Measurements from ENCODE around the gene EBF3.
A peak's percentile ranks its signal among the peaks of the same experiment; 100 is the strongest.

The EBF3 gene

GRCh38 chr10:129970465-129971364 lies 6.6 kb upstream of the EBF3 start:
- DNase-seq: no peak

GRCh38 chr10:129969911-129970464 lies 5.9 kb upstream of the EBF3 start:
- DNase-seq: no peak

GRCh38 chr10:129969184-129969910 lies 5.3 kb upstream of the EBF3 start:
- no peak for DNase-seq

GRCh38 chr10:129968853-129969183 lies 4.7 kb upstream of the EBF3 start:
- DNase-seq: no peak

DNA sequence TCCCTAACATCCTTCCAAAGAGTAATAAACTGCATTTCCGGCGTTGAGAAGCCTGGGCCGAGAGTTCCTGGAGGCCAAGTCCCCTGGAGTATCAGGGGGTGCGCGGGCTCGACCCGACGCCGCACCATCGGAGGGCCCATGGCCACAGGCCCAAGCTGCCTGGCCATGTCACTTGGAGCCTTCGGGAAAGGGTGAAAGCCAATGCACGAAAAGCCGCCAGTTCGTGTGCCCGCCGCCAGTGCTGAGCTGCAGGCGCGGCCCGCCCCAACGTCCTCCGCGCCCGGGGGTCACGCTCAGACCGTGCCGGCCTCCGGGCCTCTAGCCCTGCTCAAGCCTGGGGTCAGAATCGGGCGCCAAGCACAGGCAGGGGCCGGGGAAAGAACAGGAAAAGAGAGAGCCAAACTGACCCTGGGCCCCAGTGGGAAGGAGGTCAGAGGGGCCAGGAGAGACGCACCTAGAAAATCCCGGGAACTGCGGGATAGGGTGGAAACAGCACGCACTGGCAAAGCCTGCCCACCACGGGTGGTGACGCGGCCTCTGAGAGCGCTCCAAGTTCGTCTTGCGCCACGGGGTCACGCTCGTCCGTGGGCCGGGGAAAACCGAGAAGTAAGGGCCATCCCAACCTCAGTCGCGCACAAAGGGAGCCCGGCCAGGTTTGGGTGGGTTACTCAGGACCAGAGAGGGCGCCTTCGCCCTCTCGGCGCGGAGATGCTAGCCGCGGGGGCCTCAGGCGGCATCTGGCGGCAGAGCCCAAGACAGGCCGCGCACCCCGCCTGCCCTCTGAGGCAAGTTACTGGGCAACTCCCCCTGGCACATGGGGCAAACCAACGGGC lies 4.2 kb upstream of the EBF3 start:
- no peak for DNase-seq

- no peak for DNase-seq
Measured at GRCh38 chr10:129967579-129968019, 3.5 kb upstream of the EBF3 start.

DNA sequence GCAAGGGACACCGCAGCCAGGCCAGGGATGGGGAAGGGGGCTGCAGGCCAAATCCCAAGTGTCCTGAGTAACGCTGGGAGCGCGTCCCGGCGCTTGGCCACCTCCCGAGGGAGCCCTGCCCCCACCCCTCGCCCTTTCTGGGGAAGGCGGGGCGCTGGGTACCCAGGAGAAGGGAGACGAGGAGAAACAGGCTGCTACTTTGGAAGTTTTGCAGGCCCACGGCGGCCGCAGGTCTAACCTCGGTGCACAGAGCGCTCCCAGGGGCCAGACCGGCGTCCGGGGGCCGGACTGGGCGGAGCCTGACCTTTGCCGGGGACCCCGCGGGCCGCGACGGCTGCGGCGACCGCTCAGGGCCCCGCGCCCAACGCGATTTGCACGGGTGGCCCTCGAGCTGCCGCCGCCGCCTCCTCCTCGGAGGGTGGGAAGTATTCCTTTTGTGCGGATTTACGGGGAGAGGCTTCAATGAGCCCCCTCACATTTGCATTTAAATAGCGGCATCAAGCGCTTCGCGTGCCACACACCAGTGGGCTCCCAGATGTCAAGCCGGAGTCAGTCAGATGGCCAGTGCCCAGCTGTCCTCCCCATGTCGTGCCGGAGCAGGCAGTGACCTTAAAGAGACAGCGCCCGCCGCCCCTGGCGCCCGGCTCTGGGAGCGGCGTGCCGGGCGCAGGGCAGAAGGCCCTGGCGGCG lies 3.0 kb upstream of the EBF3 start:
- no peak for DNase-seq

DNA sequence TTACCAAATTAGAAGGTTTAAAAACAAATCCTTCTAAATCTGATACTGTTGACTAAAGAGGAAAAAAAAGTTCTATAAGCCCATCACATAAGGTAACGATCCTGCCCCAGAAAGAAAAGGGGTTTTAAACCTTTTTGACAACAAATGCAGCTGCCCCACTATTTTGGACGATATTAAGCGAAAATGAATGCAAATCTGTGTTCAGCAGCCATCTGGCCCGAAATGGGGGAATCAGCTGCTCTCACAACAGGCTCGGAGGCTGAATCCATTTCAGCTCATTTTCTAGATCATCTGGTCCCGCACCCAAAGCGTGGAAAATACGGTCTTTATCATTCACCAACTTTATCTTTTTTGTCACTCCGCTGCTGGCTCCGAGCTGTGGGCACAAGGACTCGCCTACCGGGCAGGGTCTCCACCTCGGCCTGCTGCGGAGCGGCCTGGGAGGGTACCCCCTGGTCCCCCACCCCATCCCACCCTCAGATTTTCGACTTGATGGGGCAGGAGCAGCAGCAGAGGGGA lies 2.4 kb upstream of the EBF3 start:
- DNase-seq: peak; percentile 23

DNA sequence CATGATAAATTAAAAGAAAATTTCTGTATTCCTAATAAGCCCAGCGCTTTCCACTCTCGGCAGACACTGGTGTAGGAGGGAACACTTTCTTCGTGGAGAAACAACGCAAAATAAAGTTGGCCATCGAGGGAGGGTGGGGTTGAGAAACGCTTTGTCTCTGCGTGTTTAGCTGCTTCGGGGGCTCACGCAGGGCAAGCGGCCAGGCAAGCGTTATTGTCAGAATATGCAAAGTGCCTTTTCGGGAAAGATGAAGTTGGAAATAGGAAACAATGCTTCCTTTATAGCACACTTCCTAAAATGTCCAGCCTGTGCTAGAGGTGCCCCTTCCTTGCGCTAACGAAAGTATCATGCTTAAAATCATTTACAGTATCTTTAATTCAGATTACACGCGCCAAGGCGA lies 1.9 kb upstream of the EBF3 start:
- DNase-seq: no peak

DNA sequence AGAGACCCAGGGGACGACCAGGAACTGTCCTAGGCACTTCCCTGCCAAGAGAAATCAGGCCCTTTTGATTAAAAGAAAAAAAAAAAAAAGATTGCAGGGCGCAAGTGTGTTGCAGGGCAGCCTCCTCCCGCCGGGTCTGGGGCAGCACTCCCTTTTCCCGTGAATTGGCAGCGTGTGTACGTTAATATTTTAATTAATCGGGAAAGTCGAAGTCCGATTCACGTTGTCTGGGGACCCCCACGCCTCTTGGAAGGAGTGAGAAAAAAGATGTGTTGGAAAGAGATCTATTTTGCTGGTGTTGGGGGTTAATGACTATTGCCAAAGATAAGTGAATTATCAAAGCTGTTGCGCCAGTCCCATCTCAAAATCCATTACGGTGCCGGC lies 1.3 kb upstream of the EBF3 start:
- DNase-seq: no peak

DNA sequence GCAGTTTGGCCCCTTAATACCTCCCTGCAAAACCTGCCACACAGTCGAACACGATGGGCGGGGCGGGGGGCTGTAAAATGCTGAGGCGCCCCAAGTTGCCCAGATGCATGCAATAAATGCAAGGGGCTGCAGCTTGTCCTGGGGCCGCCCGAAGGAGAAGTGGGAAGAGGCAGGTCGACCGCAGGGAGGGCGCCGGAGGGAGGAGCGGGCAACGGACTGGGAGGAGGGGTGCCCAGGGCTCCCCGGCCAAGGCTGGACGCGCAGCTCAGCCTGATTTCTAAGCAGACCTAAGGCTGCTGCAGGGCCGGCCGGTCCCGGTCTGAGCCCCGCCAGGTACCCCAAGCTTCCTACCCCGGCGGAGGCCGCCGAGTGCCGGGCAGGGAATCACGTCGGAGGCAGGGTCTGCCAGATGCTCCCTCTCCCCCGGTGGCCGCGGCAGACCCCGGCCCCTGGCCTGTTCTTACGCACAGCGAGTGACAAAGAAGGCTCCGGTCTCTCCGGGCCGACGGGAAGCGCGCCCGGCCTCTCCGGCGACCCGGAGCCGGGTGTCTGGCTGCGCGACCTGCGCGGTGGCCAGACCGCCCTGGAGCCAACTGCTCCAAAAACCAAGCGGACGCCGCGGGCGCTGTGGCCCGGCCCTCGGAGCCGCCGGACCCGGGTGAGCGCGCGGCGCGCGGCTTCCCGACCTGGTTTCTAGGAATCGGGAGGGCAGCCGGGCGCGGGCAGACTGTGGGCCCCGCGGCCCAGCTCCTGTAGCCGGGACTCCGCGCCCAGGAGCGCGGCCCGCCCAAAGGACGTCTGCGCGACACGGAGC lies 744 bp upstream of the EBF3 start:
- DNase-seq: no peak

DNA sequence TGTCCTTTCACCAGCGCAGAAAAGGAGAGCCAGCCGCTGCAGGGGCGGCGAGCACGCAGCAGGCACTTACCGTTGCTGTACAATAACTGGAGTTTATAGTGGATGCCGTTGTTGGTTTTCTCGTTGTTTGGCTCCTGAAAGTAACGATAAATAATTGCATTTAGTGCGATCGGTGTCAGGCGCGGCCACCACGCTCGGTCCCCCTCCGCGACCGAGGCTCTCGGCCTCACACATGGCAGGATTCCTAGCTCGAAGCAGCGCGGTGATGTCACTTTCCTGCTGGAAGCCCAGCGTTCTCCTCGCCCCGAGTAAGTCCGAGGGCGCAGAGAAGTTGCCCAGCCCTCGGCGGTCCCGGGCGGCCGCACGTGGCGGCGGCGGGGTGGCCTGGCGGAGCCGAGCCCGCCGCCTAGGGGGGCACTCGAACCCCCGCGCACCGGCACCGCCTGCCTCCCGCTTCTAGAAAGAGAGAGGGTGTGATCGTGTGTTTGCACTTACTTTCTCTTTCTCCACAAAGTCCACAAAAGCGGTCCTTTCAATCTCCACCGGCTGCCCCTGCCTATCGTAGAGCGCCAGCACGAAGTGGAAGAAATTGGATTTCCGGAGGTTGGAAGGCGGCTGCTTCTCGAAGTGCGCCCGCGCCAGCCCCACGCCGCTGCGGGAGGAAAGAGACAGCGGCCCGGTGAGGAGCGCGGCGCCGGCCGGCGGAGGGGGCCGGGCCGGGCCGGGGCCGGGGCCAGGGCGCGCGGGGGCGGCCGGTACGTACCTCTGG lies 1.0 kb downstream of the EBF3 start:
- DNase-seq: no peak

DNA sequence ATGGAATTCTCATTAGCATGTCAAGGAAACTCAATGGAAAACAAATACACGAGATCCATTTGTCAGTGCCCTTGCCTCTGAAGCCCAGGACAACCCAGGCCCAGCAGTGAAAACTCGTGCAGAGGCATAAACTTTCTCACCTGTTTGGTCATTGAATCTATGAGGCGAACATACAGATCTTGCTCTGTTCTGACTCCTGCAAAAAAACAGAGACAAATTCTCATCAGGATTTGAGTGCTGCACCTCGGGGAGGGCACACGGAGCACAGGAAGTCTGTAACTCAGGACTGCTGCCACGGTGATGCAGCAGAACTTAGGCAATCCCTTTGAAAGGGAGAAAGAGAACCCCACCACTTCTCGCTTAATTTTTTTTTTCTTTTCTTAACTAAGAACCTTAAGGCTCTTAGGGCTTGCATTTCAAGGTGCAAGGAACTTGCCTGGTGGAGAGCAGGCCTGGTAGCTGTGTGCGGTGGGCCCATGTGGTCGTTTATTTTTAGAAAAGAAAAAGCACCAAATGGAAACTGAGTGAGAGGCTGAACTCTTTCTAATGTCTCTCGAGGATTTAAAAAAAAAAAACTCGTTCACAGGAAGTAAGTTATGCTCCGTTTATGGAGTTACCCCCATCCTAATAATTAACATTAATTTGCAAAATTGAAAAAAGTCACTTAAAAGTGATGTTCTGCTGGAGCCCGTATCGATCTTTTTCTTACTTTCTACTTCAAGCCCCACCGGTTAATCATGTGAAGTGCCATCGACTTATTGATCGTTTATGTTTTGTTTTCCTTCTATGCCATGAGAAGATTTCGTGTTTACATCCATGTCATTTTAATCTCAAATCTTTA lies 1.8 kb downstream of the EBF3 start:
- no peak for DNase-seq

DNA sequence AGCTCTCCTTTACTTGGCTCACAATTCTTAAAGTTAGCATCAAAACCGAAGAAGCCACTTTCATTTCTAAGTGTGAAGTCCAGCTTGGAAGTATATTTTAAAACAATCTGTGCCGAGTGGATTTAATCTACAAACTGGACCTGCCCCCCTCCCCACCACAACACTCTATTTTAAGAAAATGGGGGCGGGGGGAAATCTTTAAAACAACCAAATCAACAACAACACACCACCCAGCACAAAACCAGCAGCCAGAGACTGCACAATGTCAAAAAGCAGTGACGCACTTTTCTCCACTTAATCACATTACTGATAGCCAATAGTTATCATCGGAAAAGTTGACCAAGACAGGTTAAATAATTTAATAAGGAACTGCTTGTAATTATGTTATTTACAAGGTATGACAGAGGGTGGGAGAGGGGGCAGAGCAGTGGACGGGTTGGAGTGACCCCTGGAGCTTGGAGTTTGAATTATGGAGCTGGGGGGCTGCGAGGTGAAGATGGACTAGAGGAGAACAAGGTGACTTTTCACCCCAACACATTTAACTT lies 2.8 kb downstream of the EBF3 start:
- no peak for DNase-seq

DNA sequence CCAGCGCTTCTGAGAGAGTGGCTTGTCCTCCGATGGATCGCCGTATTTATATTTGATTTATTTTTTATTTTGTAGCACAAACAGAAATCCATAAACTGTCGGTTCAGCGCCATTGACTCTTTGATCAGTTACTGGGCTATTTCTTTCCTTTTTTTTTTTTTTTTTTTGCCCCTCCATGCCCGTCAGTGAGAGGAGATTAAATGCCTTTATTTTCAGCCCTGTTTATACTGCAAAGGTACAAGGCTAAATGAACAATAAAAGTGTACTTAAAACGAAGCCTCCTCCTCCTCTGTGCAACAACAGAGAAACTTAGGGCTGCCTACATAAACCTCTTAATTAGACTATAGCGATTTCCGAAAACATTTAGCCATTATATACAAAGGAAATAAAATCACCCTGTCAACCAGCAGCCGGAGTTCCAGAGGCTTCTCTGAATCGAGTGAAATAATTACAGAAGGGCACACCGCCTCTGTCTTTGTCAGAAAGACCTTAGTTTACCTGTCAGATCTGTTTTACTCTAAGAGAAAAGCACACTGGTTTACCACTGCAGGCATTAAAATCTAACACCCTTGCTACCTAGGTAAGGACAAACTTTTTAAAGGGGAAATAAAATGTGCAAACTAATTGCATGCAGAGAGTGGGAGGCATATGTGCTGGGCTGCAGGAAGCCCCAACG lies 3.5 kb downstream of the EBF3 start:
- DNase-seq: no peak

GRCh38 chr10:129959544-129960480 lies 4.3 kb downstream of the EBF3 start:
- peak; percentile 20 for DNase-seq
